Effector memory CD4-positive, alpha-beta T cell (primary cell): ENCODE results near the gene MED13L.

Experiments
- DNase-seq, 3 donors: peaks; one replicate each; pipeline ENCODE4 v3.0.0-alpha.2; 2020
- H3K27ac ChIP-seq: 2 replicates; pipeline ENCODE4 v1.7.0; 2013; ENCODE audit warnings: mild to moderate bottlenecking, low read length, moderate library complexity; ENCODE audit not compliant: insufficient read depth, poor library complexity, severe bottlenecking
- H3K27me3 ChIP-seq: replicated peaks from 2 replicates; pipeline ENCODE4 v1.7.0; 2013; ENCODE audit warnings: mild to moderate bottlenecking, low read length; ENCODE audit not compliant: insufficient read depth, control insufficient read depth, poor library complexity, severe bottlenecking
- H3K36me3 ChIP-seq: 2 replicates; pipeline ENCODE4 v1.7.0; 2013; ENCODE audit warnings: mild to moderate bottlenecking, low read length, moderate library complexity; ENCODE audit not compliant: control insufficient read depth, insufficient read depth
- H3K4me1 ChIP-seq: 2 replicates; pipeline ENCODE4 v1.7.0; 2013; ENCODE audit warnings: low read length, mild to moderate bottlenecking; ENCODE audit not compliant: control insufficient read depth, insufficient read depth, poor library complexity, severe bottlenecking
- H3K4me3 ChIP-seq: 2 replicates; pipeline ENCODE4 v1.7.0; 2013; ENCODE audit warnings: low read length, low read depth, mild to moderate bottlenecking; ENCODE audit not compliant: insufficient read depth, poor library complexity, severe bottlenecking
- H3K9me3 ChIP-seq: 2 replicates; pipeline ENCODE4 v1.7.0; 2013; ENCODE audit warnings: mild to moderate bottlenecking, low read length, moderate library complexity; ENCODE audit not compliant: control insufficient read depth

The MED13L gene

GRCh38 chr12:115943630-115944391 is 333.7 kb downstream of the MED13L start:
- Histone ChIP-seq H3K4me3 (no peak overlapping the region), H3K9me3 (no peaks in the 10 kb centered on the region), H3K27me3 (no peaks in the 10 kb centered on the region), H3K36me3 (no peaks in the 10 kb centered on the region), H3K27ac (no peak overlapping the region), H3K4me1 (no peaks in the 10 kb centered on the region)
- no peak for DNase-seq

GRCh38 chr12:115943310-115943629 is 334.2 kb downstream of the MED13L start:
- Histone ChIP-seq H3K27me3 (no peaks in the 10 kb centered on the region), H3K9me3 (no peaks in the 10 kb centered on the region), H3K36me3 (no peaks in the 10 kb centered on the region), H3K4me1 (no peaks in the 10 kb centered on the region), H3K27ac (no peak overlapping the region), H3K4me3 (no peak overlapping the region)
- DNase-seq: no peak

DNA sequence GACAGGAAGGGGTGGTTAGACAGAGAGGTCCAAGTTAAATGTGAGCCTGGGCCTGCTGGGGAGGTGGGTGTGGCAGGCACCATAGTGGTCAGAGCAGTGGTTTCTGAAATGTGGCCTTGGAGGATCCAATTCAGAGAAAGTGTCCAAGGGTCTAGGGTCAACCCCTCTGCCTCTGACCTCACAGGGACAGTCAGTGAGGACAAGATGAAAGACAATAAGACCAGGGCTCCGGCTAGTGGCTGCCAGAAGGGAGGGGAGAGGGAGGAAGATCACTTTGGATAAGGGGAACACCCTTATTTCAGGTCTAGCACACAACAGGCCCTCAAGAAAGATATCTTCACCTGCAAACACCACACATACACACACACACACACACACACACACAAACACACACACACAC is 335.1 kb downstream of the MED13L start:
- H3K27ac ChIP-seq: no peak overlapping the region
- no peaks in the 10 kb centered on the region for H3K4me1 ChIP-seq
- no peaks in the 10 kb centered on the region for H3K36me3 ChIP-seq
- no peaks in the 10 kb centered on the region for H3K27me3 ChIP-seq
- H3K9me3 ChIP-seq: no peaks in the 10 kb centered on the region
- H3K4me3 ChIP-seq: no peak overlapping the region
- no peak for DNase-seq

DNA sequence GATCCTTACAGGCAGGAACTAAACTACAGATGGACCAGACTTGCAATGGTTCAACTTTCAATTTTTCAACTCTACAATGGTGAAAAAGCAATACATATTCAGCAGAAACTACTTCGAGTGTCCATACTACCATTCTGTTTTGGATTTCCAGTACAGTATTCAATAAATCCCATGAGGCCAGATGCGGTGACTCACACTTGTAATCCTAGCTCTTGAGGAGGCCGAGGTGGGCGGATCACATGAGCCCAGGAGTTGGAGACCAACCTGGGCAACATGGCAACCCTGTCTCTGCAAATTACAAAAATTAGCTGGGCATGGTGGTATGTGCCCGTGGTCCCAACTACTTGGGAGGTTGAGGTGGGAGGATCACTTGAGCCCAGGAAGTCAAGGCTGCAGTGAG is 336.1 kb downstream of the MED13L start:
- no peaks in the 10 kb centered on the region for H3K4me1 ChIP-seq
- no peaks in the 10 kb centered on the region for H3K9me3 ChIP-seq
- no peaks in the 10 kb centered on the region for H3K36me3 ChIP-seq
- DNase-seq: no peak
- H3K27ac ChIP-seq: no peak overlapping the region
- H3K27me3 ChIP-seq: no peaks in the 10 kb centered on the region
- H3K4me3 ChIP-seq: no peak overlapping the region

- no peaks in the 10 kb centered on the region for H3K9me3 ChIP-seq
- H3K4me1 ChIP-seq: no peaks in the 10 kb centered on the region
- H3K27me3 ChIP-seq: no peaks in the 10 kb centered on the region
- no peak for DNase-seq
- no peak overlapping the region for H3K4me3 ChIP-seq
- no peak overlapping the region for H3K27ac ChIP-seq
- no peaks in the 10 kb centered on the region for H3K36me3 ChIP-seq
Observed at GRCh38 chr12:115938794-115939377, 338.6 kb downstream of the MED13L start.

- Histone ChIP-seq H3K36me3 (no peaks in the 10 kb centered on the region), H3K27ac (no peak overlapping the region), H3K4me3 (no peak overlapping the region), H3K9me3 (no peaks in the 10 kb centered on the region), H3K27me3 (no peaks in the 10 kb centered on the region), H3K4me1 (no peaks in the 10 kb centered on the region)
- DNase-seq: no peak
Observed at GRCh38 chr12:115936997-115937916, 340.2 kb downstream of the MED13L start.

DNA sequence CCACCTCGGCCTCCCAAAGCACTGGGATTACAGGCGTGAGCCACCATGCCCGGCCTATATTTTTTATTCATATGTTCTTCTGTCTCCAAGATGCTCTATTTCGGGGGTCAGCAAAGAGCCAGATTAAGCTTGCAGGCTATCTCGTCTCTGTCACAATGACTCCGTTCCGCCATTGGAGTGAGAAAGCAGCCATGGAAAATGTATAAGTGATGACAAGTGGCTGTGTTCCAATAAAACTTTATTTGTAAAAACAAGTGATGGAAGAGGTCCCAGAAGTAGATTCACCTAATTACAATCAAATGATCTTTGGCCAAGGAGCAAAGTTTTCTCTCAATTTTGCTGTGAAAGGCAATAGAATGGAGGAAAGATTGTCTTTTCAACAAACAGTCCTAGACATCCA is 342.6 kb downstream of the MED13L start:
- Histone ChIP-seq H3K4me1 (no peaks in the 10 kb centered on the region), H3K9me3 (no peaks in the 10 kb centered on the region), H3K4me3 (no peak overlapping the region), H3K36me3 (no peaks in the 10 kb centered on the region), H3K27me3 (no peaks in the 10 kb centered on the region), H3K27ac (no peak overlapping the region)
- DNase-seq: no peak

DNA sequence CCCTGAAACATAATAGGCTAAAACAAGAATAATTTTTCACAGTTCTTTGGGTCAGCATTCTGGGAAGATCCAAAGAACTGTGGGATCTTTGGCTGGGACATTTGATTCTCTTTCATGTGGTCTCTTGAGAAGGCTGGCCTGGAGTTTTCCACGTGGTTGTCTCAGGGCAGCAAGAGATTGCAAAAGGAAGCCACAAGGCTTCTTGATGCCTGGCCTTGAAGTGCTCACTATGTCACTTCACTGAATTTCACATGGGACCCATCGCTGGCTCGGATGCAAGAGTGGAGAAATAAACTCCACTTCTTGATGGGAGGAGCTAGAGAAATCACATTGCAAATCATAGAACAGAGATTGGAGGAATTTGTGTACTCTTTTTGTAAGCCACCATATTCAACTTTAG is 343.4 kb downstream of the MED13L start:
- Histone ChIP-seq H3K36me3 (no peaks in the 10 kb centered on the region), H3K27ac (no peak overlapping the region), H3K4me3 (no peak overlapping the region), H3K9me3 (no peaks in the 10 kb centered on the region), H3K27me3 (no peaks in the 10 kb centered on the region), H3K4me1 (no peaks in the 10 kb centered on the region)
- no peak for DNase-seq

GRCh38 chr12:115932066-115932465 is 345.4 kb downstream of the MED13L start:
- Histone ChIP-seq H3K36me3 (no peaks in the 10 kb centered on the region), H3K4me1 (no peaks in the 10 kb centered on the region), H3K27me3 (no peaks in the 10 kb centered on the region), H3K9me3 (no peaks in the 10 kb centered on the region), H3K27ac (no peak overlapping the region), H3K4me3 (no peak overlapping the region)
- DNase-seq: no peak

- Histone ChIP-seq H3K36me3 (no peaks in the 10 kb centered on the region), H3K27me3 (no peaks in the 10 kb centered on the region), H3K4me1 (no peaks in the 10 kb centered on the region), H3K4me3 (no peak overlapping the region), H3K9me3 (no peaks in the 10 kb centered on the region), H3K27ac (no peak overlapping the region)
- DNase-seq: no peak
Observed at GRCh38 chr12:115930336-115930735, 347.2 kb downstream of the MED13L start.
